IMR-90 (cell line): ENCODE results near the gene ITCH. TPM values are rescaled to one million over a fixed set of nuclear protein-coding genes. Genes with fewer than 3 reads are reported as not detected.

ENCODE experiments used
- ATAC-seq: fragments of 200-7000 bp; cut with Tn5 transposase; 2 replicates; pipeline ENCODE4 v1.9.1; 2020; ENCODE audit warnings: low read depth, mild to moderate bottlenecking, moderate library complexity
- BruUV-seq: library from RNA; stranded (reverse); fragments of 400-500 nt; replicated peaks from 2 replicates; lab custom pipeline; 2021; lab: Mats Ljungman, UMichigan
- CTCF ChIA-PET: fragments of 300-600 bp; formaldehyde crosslinking; extraction: SDS; loops from one replicate; lab custom pipeline; 2021; ENCODE audit warnings: antibody characterized with exemption; lab: Yijun Ruan, JAX
- POLR2A ChIA-PET: fragments of 300-600 bp; sonication (Branson Sonifier 250); formaldehyde crosslinking; loops from one replicate; lab custom pipeline; 2022; ENCODE audit warnings: antibody characterized with exemption; ENCODE audit not compliant: unreplicated experiment; lab: Charles Lee
- DNase-seq: peaks from one replicate; pipeline ENCODE4 v3.0.0; 2013
- H2AFZ ChIP-seq: replicated peaks from 2 replicates; pipeline ENCODE3; 2013; ENCODE audit warnings: low read length, mild to moderate bottlenecking; ENCODE audit not compliant: poor library complexity
- H2AK5ac ChIP-seq: 2 replicates; pipeline ENCODE4 v1.6.1; 2013; ENCODE audit warnings: low read depth, low read length, inconsistent platforms
- H2AK9ac ChIP-seq: replicated peaks from 2 replicates; pipeline ENCODE3; 2013; ENCODE audit warnings: mild to moderate bottlenecking, low read depth, low read length, moderate library complexity; ENCODE audit not compliant: poor library complexity
- H2BK120ac ChIP-seq: 2 replicates; pipeline ENCODE4 v1.6.1; 2013; ENCODE audit warnings: low read depth, low read length, inconsistent platforms
- H2BK15ac ChIP-seq: 3 replicates; pipeline ENCODE4 v1.6.1; 2013; ENCODE audit warnings: low read depth, low read length, inconsistent platforms
- H2BK20ac ChIP-seq: 2 replicates; pipeline ENCODE4 v1.6.1; 2013; ENCODE audit warnings: low read depth, mild to moderate bottlenecking, inconsistent platforms, low read length, moderate library complexity
- H2BK5ac ChIP-seq: 2 replicates; pipeline ENCODE4 v1.6.1; 2013; ENCODE audit warnings: mild to moderate bottlenecking, low read depth, low read length, inconsistent platforms; ENCODE audit not compliant: poor library complexity, severe bottlenecking
- H3K14ac ChIP-seq: replicated peaks from 2 replicates; pipeline ENCODE4 v1.6.1; 2013; ENCODE audit warnings: low read depth, low read length, inconsistent platforms
- H3K18ac ChIP-seq: 2 replicates; pipeline ENCODE4 v1.6.1; 2013; ENCODE audit warnings: low read depth, low read length, control low read depth
- H3K23ac ChIP-seq: 2 replicates; pipeline ENCODE4 v1.6.1; 2013; ENCODE audit warnings: low read depth, low read length, inconsistent platforms
- H3K27ac ChIP-seq: 2 replicates; pipeline ENCODE4 v1.5.1; 2013; ENCODE audit warnings: mild to moderate bottlenecking, control low read depth, low read length; ENCODE audit not compliant: insufficient read depth
- H3K27me3 ChIP-seq: 2 replicates; pipeline ENCODE4 v1.6.1; 2013; ENCODE audit warnings: low read length; ENCODE audit not compliant: control insufficient read depth, insufficient read depth
- H3K36me3 ChIP-seq: 2 replicates; pipeline ENCODE4 v1.6.1; 2013; ENCODE audit warnings: low read length, mixed read lengths; ENCODE audit not compliant: control insufficient read depth, insufficient read depth
- H3K4ac ChIP-seq: 2 replicates; pipeline ENCODE4 v1.6.1; 2013; ENCODE audit warnings: low read depth, low read length, inconsistent platforms
- H3K4me1 ChIP-seq: 2 replicates; pipeline ENCODE4 v1.6.1; 2013; ENCODE audit warnings: low read length, mixed read lengths; ENCODE audit not compliant: control insufficient read depth, insufficient read depth
- H3K4me2 ChIP-seq: 2 replicates; pipeline ENCODE4 v1.6.1; 2013; ENCODE audit warnings: low read depth, mild to moderate bottlenecking, control low read depth, low read length, moderate library complexity
- H3K4me3 ChIP-seq: 2 replicates; pipeline ENCODE4 v1.5.1; 2013; ENCODE audit warnings: low read depth, mild to moderate bottlenecking, control low read depth, low read length, moderate library complexity; ENCODE audit not compliant: insufficient read depth
- H3K56ac ChIP-seq: 2 replicates; pipeline ENCODE4 v1.6.1; 2013; ENCODE audit warnings: low read length, inconsistent platforms; ENCODE audit not compliant: insufficient read depth; ENCODE audit errors: extremely low read depth
- H3K79me1 ChIP-seq, 2 experiments: 2 replicates each; pipeline ENCODE4 v1.6.1; 2013; ENCODE audit warnings: low read length in 2 of 2, inconsistent platforms in 1 of 2, low read depth in 1 of 2
- H3K9ac ChIP-seq: 2 replicates; pipeline ENCODE4 v1.6.1; 2013; ENCODE audit warnings: low read depth, low read length, control low read depth
- H3K9me1 ChIP-seq: 2 replicates; pipeline ENCODE4 v1.6.1; 2013; ENCODE audit warnings: low read length, inconsistent platforms; ENCODE audit not compliant: insufficient read depth
- H3K9me3 ChIP-seq: 2 replicates; pipeline ENCODE4 v1.6.1; 2013; ENCODE audit warnings: low read length; ENCODE audit not compliant: control insufficient read depth, insufficient read depth
- H4K20me1 ChIP-seq: 2 replicates; pipeline ENCODE4 v1.6.1; 2013; ENCODE audit warnings: low read length, inconsistent platforms; ENCODE audit not compliant: insufficient read depth
- H4K5ac ChIP-seq: 2 replicates; pipeline ENCODE4 v1.6.1; 2013; ENCODE audit warnings: mild to moderate bottlenecking, low read depth, low read length, control low read depth
- H4K8ac ChIP-seq, 2 experiments: 2 replicates each; pipeline ENCODE4 v1.6.1; 2013; ENCODE audit warnings: low read depth in 2 of 2, low read length in 2 of 2, control low read depth in 1 of 2, inconsistent platforms in 1 of 2
- H4K91ac ChIP-seq: 2 replicates; pipeline ENCODE4 v1.6.1; 2013; ENCODE audit warnings: low read depth, low read length, inconsistent platforms; ENCODE audit not compliant: insufficient read depth
- CEBPB ChIP-seq: IDR thresholded peaks from 2 replicates; pipeline ENCODE4 v1.6.1; 2012; ENCODE audit warnings: low read depth, low read length, improper control_type of control experiment
- MAFK ChIP-seq: IDR thresholded peaks from 2 replicates; pipeline ENCODE4 v1.6.1; 2012; ENCODE audit warnings: low read depth, low read length, improper control_type of control experiment
- NFE2L2 ChIP-seq: fragments of 150-350 bp; IDR thresholded peaks from 2 replicates; pipeline ENCODE4 v1.6.1; 2016; ENCODE audit warnings: low read depth, mild to moderate bottlenecking, low read length
- RCOR1 ChIP-seq: IDR thresholded peaks from 2 replicates; pipeline ENCODE4 v1.6.1; 2012; ENCODE audit warnings: mild to moderate bottlenecking, low read length, improper control_type of control experiment; ENCODE audit not compliant: insufficient replicate concordance
- SMC3 ChIP-seq: fragments of 150-350 bp; IDR thresholded peaks from 2 replicates; pipeline ENCODE4 v1.6.1; 2016; ENCODE audit warnings: low read depth, mild to moderate bottlenecking, antibody characterized with exemption, low read length, moderate library complexity
- WGBS, 2 experiments: methylation state at CpG; one replicate each; pipeline versions ENCODE4 v1.1.5 to v1.1.7; 2013; ENCODE audit warnings: missing lambda C conversion rate in 2 of 2; ENCODE audit not compliant: insufficient read length in 1 of 2; ENCODE audit errors: extremely low coverage in 2 of 2; 5-methylcytosine and 5-hydroxymethylcytosine counted together
- dilution Hi-C: fragments of 300-500 bp; cut with HindIII; formaldehyde crosslinking; loops from one replicate; pipeline ENCODE4 v1.14.3; 2018; ENCODE audit warnings: low sequenced_read_pairs; ENCODE audit not compliant: unreplicated experiment
- in situ Hi-C: fragments of 300-500 bp; cut with MboI; formaldehyde crosslinking; loops from 3 replicates; pipeline ENCODE4 v1.14.3; 2019; ENCODE audit warnings: low sequenced_read_pairs, inconsistent platforms, mixed read lengths
- intact Hi-C: fragments of 100-400 bp; cut with micrococcal nuclease; formaldehyde crosslinking; loops from 2 replicates; pipeline ENCODE4 v1.10.0; 2022
- polyA plus RNA-seq, 3 experiments: library from polyadenylated mRNA; depleted of rRNA; stranded (reverse); fragments of >200 nt; gene quantifications; 2 replicates each; pipeline ENCODE4 v1.2.3, GENCODE V29; 2012; ENCODE audit warnings: low replicate concordance in 1 of 3
- total RNA-seq: library from RNA; depleted of rRNA; stranded (reverse); fragments of >200 nt; gene quantifications from 2 replicates; pipeline ENCODE4 v1.2.3, GENCODE V29; 2012
- TF ChIP-seq, protein P1 (sequence below): fragments of 150-350 bp; IDR thresholded peaks from 2 replicates; pipeline ENCODE4 v1.6.1; 2016; ENCODE audit warnings: low read depth, mild to moderate bottlenecking, low read length, moderate library complexity, borderline replicate concordance

The ITCH gene
- total and polyA plus RNA-seq, 2 of the 4 experiments (the other 2 are of a cell fraction): 12.7 to 94.6 TPM

DNA sequence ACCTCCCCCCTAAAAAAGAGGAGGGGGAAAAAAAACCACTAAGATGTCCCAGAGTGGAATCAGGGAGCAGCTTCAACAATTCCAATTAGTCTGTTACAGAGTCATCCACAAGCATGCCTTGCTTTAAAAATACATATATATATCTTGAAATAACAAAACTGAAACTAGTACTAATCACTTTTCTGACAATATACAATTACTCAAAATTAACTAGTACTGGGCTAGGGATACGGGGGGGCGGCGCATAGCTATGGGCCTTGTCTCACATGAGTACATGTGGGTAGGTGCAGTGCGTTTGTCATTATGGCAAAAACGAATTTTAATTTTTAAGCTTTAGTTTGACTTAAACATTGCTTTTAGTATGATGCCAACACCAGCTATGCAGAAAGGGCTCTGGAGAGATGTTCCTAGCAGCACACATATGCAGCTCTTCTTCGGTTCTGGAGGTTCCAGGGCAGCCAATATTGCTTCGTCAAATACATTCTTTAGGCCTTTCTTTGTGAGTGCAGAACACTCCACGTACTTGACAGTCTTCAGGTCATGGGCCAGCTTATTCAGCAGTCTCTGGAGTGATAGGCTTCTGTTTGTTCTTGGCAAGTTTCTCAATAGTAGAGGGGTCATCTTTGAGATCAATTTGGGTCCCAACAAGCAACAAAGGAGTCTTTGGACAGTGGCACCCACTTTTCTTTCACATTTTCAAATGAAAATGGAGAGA lies 38.8 kb downstream of the ITCH start:
- dilution Hi-C loops (no loop called here), in situ Hi-C loops (no loop called here), intact Hi-C loops (loop anchor here (5.0 to 10.0 kb wide), 2 partner anchors 53 to 90 kb away; no protein-coding TSS in a partner anchor)
- H4K20me1 ChIP-seq: peaks cover 64% of the 10 kb centered on the region
- H3K14ac ChIP-seq: no peak overlapping the region
- peak overlapping the region; percentile 20 for H2BK5ac ChIP-seq
- peaks cover 11% of the 10 kb centered on the region for H3K4me1 ChIP-seq
- H3K9me3 ChIP-seq: no peaks in the 10 kb centered on the region
- H2BK20ac ChIP-seq: no peak overlapping the region
- TF ChIP-seq RCOR1 (no peak), SMC3 (no peak), MAFK (no peak), CEBPB (no peak), NFE2L2 (no peak)
- TF ChIP-seq, protein P1, sequence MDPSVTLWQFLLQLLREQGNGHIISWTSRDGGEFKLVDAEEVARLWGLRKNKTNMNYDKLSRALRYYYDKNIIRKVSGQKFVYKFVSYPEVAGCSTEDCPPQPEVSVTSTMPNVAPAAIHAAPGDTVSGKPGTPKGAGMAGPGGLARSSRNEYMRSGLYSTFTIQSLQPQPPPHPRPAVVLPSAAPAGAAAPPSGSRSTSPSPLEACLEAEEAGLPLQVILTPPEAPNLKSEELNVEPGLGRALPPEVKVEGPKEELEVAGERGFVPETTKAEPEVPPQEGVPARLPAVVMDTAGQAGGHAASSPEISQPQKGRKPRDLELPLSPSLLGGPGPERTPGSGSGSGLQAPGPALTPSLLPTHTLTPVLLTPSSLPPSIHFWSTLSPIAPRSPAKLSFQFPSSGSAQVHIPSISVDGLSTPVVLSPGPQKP: no peak
- H4K91ac ChIP-seq: no peak overlapping the region
- DNase-seq: no peak
- ChIA-PET CTCF (interaction anchor here (1.6 kb wide), 1 partner anchor 89 kb away, joined by 6 read pairs; no protein-coding TSS in a partner anchor), POLR2A (no interaction called here)
- no peak overlapping the region for H3K4me3 ChIP-seq
- H2AK9ac ChIP-seq: no peak overlapping the region
- no peak overlapping the region for H2BK120ac ChIP-seq
- no peak overlapping the region for H3K18ac ChIP-seq
- no peak overlapping the region for H4K8ac ChIP-seq
- H3K36me3 ChIP-seq: peaks cover 14% of the 10 kb centered on the region
- no peak overlapping the region for H3K9ac ChIP-seq
- H3K27ac ChIP-seq: no peak overlapping the region
- peaks cover 20% of the 10 kb centered on the region for H3K9me1 ChIP-seq
- H3K23ac ChIP-seq: no peak overlapping the region
- no peak overlapping the region for H2AFZ ChIP-seq
- no peak overlapping the region for H3K4me2 ChIP-seq
- no peak for ATAC-seq
- no TSS peak for BruUV-seq
- no peaks in the 10 kb centered on the region for H3K27me3 ChIP-seq
- peak overlapping the region; percentile 2; the same call in 1 of the 2 replicates for H2AK5ac ChIP-seq
- no peak overlapping the region for H2BK15ac ChIP-seq
- H3K4ac ChIP-seq: peak overlapping the region; percentile 21; the same call in 1 of the 2 replicates
- no peak overlapping the region for H4K5ac ChIP-seq
- peaks cover 13 to 66% of the 10 kb centered on the region in 2 experiments for H3K79me1 ChIP-seq
- 100% methylated on average over 1 of the region's 8 CpGs; no CpG with 5 or more reads in 1 of the 2 experiments for WGBS, 2 experiments
- no peak overlapping the region for H3K56ac ChIP-seq
